ENCODE measurements around the gene KRTAP5-5. TPM values are rescaled to one million over a fixed set of nuclear protein-coding genes. Genes with fewer than 3 reads are reported as not detected.

Gene KRTAP5-5
- total RNA-seq, 4 donors from 2014 or later = not detected

DNA sequence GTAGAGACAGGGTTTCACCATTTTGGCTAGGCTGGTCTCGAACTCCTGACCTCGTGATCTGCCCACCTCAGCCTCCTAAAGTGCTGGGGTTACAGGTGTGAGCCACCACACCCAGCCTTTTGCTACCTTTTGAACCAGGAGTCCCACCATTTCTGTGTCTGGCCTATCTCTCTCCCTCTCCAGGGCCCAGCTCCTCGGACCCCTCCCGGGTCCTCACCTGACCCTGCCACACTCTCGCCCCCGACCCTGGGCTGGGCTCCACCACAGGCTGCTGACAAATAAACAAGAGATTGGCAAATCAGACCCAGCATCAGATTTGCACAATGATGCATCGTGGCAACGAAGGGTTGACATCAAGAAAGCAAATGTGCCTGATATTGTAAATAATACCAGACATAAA, 8.8 kb downstream of the KRTAP5-5 start:
- intact Hi-C loops (cut with DNase I) = no loop called here

DNA sequence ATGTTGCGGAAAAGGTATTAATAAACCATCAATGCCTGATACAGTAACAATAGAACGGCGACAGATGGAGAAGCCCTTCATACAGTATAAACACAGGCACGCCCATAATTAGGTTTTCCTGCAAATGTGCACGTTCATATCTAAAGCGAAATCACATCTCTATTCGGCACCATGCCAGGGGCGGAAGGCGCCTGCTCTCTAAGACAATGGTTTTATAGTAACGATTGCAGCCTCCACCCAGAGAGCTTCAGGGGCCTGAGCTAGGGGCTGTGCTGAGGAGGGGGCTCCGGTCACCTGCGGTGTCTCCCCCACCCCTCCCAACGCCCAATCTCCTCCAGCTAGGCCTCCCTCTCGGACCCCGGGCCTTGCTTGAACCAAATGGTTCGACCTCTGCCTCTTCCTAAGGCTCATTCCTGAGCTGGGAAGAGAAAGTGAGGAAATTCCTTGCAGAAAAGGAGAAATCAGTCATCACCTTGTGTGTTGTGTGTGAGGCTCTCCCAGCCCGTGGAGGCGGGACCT, 9.6 kb downstream of the KRTAP5-5 start:
- H3K36me3 ChIP-seq = no peaks in the 10 kb centered on the region
- peaks cover 0 to 62% (median 3%) of the 10 kb centered on the region in 4 donors for H3K27me3 ChIP-seq
- TF ChIP-seq, protein P1, sequence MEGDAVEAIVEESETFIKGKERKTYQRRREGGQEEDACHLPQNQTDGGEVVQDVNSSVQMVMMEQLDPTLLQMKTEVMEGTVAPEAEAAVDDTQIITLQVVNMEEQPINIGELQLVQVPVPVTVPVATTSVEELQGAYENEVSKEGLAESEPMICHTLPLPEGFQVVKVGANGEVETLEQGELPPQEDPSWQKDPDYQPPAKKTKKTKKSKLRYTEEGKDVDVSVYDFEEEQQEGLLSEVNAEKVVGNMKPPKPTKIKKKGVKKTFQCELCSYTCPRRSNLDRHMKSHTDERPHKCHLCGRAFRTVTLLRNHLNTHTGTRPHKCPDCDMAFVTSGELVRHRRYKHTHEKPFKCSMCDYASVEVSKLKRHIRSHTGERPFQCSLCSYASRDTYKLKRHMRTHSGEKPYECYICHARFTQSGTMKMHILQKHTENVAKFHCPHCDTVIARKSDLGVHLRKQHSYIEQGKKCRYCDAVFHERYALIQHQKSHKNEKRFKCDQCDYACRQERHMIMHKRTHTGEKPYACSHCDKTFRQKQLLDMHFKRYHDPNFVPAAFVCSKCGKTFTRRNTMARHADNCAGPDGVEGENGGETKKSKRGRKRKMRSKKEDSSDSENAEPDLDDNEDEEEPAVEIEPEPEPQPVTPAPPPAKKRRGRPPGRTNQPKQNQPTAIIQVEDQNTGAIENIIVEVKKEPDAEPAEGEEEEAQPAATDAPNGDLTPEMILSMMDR (IDR thresholded peaks at IDR 0.05) = no peak
- peaks cover 5 to 7% (median 5%) of the 10 kb centered on the region in 4 donors for H3K4me1 ChIP-seq
- H3K9me3 ChIP-seq = no peaks in the 10 kb centered on the region
- WGBS = 51% methylated on average over 18 of the region's 18 CpGs
- intact Hi-C loops (cut with DNase I) = no loop called here
- no peak overlapping the region for H3K4me3 ChIP-seq
- no peak overlapping the region for H3K27ac ChIP-seq (replicated peaks in 1 of 4)
- no peak for DNase-seq (ENCODE audit: extremely low spot score)

More for the DNA sequence above, 8.8 kb downstream of the KRTAP5-5 start:
- Histone ChIP-seq H3K36me3 (no peaks in the 10 kb centered on the region), H3K4me3 (no peak overlapping the region), H3K4me1 (peaks cover 5 to 7% (median 5%) of the 10 kb centered on the region in 4 donors), H3K9me3 (no peaks in the 10 kb centered on the region), H3K27me3 (peaks cover 0 to 69% (median 3%) of the 10 kb centered on the region in 4 donors), H3K27ac (replicated peaks in 1 of 4) (no peak overlapping the region)
- no peak for DNase-seq (ENCODE audit: extremely low spot score)
- TF ChIP-seq EP300 (IDR thresholded peaks at IDR 0.05) (no peak), POLR2AphosphoS5 (IDR thresholded peaks at IDR 0.05) (no peak), POLR2A (IDR thresholded peaks at IDR 0.05; ENCODE audit: low read depth) (no peak)
- TF ChIP-seq, protein P1 (IDR thresholded peaks at IDR 0.05) = no peak
- 88% methylated on average over 8 of the region's 8 CpGs for WGBS

DNA sequence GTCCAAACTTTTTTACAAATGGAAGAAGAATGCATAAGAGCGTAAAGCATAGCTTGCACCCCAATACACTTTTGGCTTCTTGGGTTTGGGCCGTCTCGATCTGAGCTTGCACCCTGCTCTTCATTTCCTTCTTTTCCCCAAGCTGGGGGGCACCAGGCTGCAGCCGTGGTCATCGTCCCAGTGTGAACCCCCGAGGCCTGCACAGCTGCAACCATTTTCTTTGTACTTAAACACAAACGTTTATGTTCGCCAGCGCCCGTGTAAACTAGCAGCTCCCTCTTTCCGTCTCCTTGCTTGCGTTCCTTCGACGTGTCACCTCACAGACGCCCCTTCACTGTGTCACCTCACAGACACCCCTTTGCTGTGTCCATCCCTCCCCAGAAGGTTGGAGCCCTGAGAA, 10.1 kb downstream of the KRTAP5-5 start:
- no peak for DNase-seq (ENCODE audit: extremely low spot score)

DNA sequence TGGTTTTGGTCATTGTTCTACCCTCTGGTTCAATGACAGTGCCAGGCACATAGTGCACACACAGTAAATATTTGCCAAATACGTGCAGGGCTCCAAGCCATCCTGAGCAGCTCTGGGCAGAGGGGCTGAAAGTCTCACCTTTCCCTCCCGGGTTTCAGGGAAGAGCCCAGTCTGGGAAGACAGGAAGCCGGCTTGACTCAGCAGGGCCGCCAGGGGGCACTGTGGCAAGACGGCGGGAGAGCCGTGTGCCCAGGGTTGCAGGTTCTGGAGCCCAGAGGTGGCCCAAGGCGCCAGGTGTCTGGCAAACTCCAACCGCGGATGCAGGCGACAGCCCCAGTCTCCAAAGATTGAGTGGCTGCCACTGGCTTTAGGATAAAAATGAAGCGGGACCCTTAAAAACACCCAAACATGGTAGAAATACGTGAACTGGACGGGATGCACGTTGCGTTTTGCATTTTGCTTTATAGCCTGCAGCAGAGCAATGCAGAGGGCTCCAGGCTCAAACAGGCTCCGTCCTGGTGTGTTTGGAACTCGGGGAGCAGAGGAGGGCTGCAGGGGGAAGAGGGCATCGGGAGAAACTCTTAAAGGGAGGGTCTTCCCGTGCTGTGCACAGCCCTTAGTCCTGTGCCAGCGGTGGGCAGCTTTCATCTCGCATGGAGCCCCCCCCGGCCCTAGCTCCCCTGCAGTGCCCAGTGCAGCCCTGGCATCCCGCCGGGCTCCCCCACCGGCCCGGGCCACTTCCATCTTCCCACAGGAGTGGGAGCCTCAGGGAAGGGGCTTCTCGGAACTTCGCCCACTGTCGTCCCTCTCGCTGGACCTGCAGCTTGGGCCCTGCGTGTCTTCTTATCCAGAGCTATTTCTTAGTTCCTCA, 10.7 kb downstream of the KRTAP5-5 start:
- no peak for TF ChIP-seq POLR2A (IDR thresholded peaks at IDR 0.05; ENCODE audit: low read depth)
- TF ChIP-seq EP300 (IDR thresholded peaks at IDR 0.05) = no peak
- no peak for TF ChIP-seq POLR2AphosphoS5 (IDR thresholded peaks at IDR 0.05)
- TF ChIP-seq, protein P1 (IDR thresholded peaks at IDR 0.05) = peak; percentile 28 to 82 (median 57)
- Histone ChIP-seq H3K36me3 (no peaks in the 10 kb centered on the region), H3K4me3 (no peak overlapping the region), H3K27ac (replicated peaks in 1 of 4) (no peak overlapping the region), H3K9me3 (no peaks in the 10 kb centered on the region), H3K27me3 (peaks cover 0 to 54% (median 3%) of the 10 kb centered on the region in 4 donors), H3K4me1 (peaks cover 5 to 7% (median 5%) of the 10 kb centered on the region in 4 donors)
- 57% methylated on average over 32 of the region's 32 CpGs for WGBS
- DNase-seq (ENCODE audit: extremely low spot score) = no peak
- intact Hi-C loops (cut with DNase I) = no loop called here

More for the DNA sequence above, 10.1 kb downstream of the KRTAP5-5 start:
- Histone ChIP-seq H3K4me1 (peaks cover 5 to 7% (median 5%) of the 10 kb centered on the region in 4 donors), H3K27me3 (peaks cover 0 to 57% (median 3%) of the 10 kb centered on the region in 4 donors), H3K4me3 (no peak overlapping the region), H3K36me3 (no peaks in the 10 kb centered on the region), H3K9me3 (no peaks in the 10 kb centered on the region), H3K27ac (replicated peaks in 1 of 4) (no peak overlapping the region)
- intact Hi-C loops (cut with DNase I) = no loop called here
- 48% methylated on average over 15 of the region's 15 CpGs for WGBS
- TF ChIP-seq, protein P1 (IDR thresholded peaks at IDR 0.05) = no peak
- TF ChIP-seq POLR2AphosphoS5 (IDR thresholded peaks at IDR 0.05) (no peak), POLR2A (IDR thresholded peaks at IDR 0.05; ENCODE audit: low read depth) (no peak), EP300 (IDR thresholded peaks at IDR 0.05) (no peak)

Data from esophagus muscularis mucosa (tissue), 4 donors.